Astrocyte (in vitro differentiated cells and primary cell): ENCODE measurements around the gene NOL4L. TPM values are rescaled to one million over a fixed set of nuclear protein-coding genes. Genes with fewer than 3 reads are reported as not detected.

Experiments used
- DNase-seq: peaks from one replicate; pipeline ENCODE4 v3.0.0-alpha.2; 2010; ENCODE audit warnings: low read depth
- FAIRE-seq: peaks from 2 replicates; lab custom pipeline; 2011; peaks lifted over from hg19 to GRCh38; lab: Jason Lieb, UNC
- H2AFZ ChIP-seq: 2 replicates; pipeline ENCODE4 v1.6.0; 2012; ENCODE audit warnings: low read depth, low read length, inconsistent platforms
- H3K27ac ChIP-seq: 2 replicates; pipeline ENCODE4 v1.5.1; 2011; ENCODE audit warnings: low read depth, low read length, inconsistent platforms
- H3K27me3 ChIP-seq: 2 replicates; pipeline ENCODE4 v1.6.0; 2011; ENCODE audit warnings: low read length, inconsistent platforms; ENCODE audit not compliant: insufficient read depth
- H3K36me3 ChIP-seq: 2 replicates; pipeline ENCODE4 v1.5.1; 2011; ENCODE audit warnings: low read length, inconsistent platforms; ENCODE audit not compliant: insufficient read depth
- H3K4me1 ChIP-seq: 2 replicates; pipeline ENCODE4 v1.5.1; 2011; ENCODE audit warnings: low read length, inconsistent platforms; ENCODE audit not compliant: insufficient read depth
- H3K4me2 ChIP-seq: 2 replicates; pipeline ENCODE4 v1.6.0; 2012; ENCODE audit warnings: low read length, inconsistent platforms
- H3K4me3 ChIP-seq: 2 replicates; pipeline ENCODE4 v1.5.1; 2011; ENCODE audit warnings: low read depth, mild to moderate bottlenecking, low read length, inconsistent platforms; ENCODE audit not compliant: insufficient read depth
- H3K79me2 ChIP-seq: 2 replicates; pipeline ENCODE4 v1.6.0; 2012; ENCODE audit warnings: mild to moderate bottlenecking, low read length, inconsistent platforms; ENCODE audit not compliant: insufficient read depth
- H3K9ac ChIP-seq: 2 replicates; pipeline ENCODE4 v1.6.0; 2012; ENCODE audit warnings: mild to moderate bottlenecking, low read length, inconsistent platforms
- H3K9me3 ChIP-seq: 2 replicates; pipeline ENCODE4 v1.5.1; 2012; ENCODE audit warnings: low read depth, mild to moderate bottlenecking, low read length, inconsistent platforms; ENCODE audit not compliant: insufficient read depth
- H4K20me1 ChIP-seq: 2 replicates; pipeline ENCODE4 v1.6.0; 2012; ENCODE audit warnings: low read length, inconsistent platforms; ENCODE audit not compliant: insufficient read depth
- H3K27ac Mint-ChIP-seq: one replicate; pipeline ENCODE4 v1.8.0; 2021; ENCODE audit warnings: mild to moderate bottlenecking, mixed read lengths; ENCODE audit not compliant: unreplicated experiment
- H3K27me3 Mint-ChIP-seq: one replicate; pipeline ENCODE4 v1.8.0; 2021; ENCODE audit warnings: low read depth, mixed read lengths; ENCODE audit not compliant: unreplicated experiment
- H3K36me3 Mint-ChIP-seq: one replicate; pipeline ENCODE4 v1.8.0; 2021; ENCODE audit warnings: low read depth, mixed read lengths; ENCODE audit not compliant: unreplicated experiment
- H3K4me1 Mint-ChIP-seq: one replicate; pipeline ENCODE4 v1.8.0; 2021; ENCODE audit warnings: low read depth, mixed read lengths; ENCODE audit not compliant: unreplicated experiment
- H3K4me3 Mint-ChIP-seq: one replicate; pipeline ENCODE4 v1.8.0; 2021; ENCODE audit warnings: mild to moderate bottlenecking, moderate library complexity, mixed read lengths; ENCODE audit not compliant: unreplicated experiment
- H3K9me3 Mint-ChIP-seq: one replicate; pipeline ENCODE4 v1.8.0; 2021; ENCODE audit warnings: mild to moderate bottlenecking, mixed read lengths; ENCODE audit not compliant: unreplicated experiment
- EZH2 ChIP-seq: IDR thresholded peaks from 2 replicates; pipeline ENCODE4 v1.6.1; 2012; ENCODE audit warnings: mild to moderate bottlenecking, low read length, inconsistent platforms; ENCODE audit not compliant: insufficient read depth
- total RNA-seq: library from RNA; stranded (reverse); gene quantifications from 2 replicates; pipeline ENCODE4 v1.2.1, GENCODE V29; 2021
- TF ChIP-seq, protein P1 (sequence below): IDR thresholded peaks from 2 replicates; pipeline ENCODE4 v1.5.1; 2011; ENCODE audit warnings: low read depth, mild to moderate bottlenecking, inconsistent platforms, low read length, moderate library complexity; ENCODE audit not compliant: insufficient read depth

NOL4L gene
- total RNA-seq, 1 donor from 2014 or later, result 35.5 TPM

DNA sequence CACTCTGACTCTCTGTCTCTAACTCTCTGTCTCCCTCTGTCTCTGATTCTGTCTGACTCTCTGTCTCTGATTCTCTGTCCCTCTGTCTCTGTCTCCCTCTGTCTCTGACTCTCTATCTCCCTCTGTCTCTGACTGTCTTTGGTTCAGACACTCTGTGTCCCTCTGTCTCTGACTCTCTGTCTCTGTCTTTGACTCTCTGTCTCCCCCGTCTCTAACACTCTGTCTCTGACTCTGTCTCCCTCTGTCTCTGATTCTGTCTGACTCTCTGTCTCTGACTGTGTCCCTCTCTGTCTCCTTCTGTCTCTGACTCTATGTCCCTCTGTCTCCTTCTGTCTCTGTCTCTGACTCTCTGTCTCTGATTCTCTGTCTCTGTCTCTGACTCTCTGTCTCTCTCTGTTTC lies 21.7 kb upstream of the NOL4L start:
- Histone ChIP-seq H2AFZ (no peak overlapping the region), H3K4me3 (no peak overlapping the region), H3K79me2 (no peaks in the 10 kb centered on the region), H4K20me1 (no peaks in the 10 kb centered on the region), H3K27ac (no peak overlapping the region), H3K4me2 (no peak overlapping the region), H3K9ac (no peak overlapping the region), H3K4me1 (no peaks in the 10 kb centered on the region), H3K27me3 (peaks cover 22% of the 10 kb centered on the region), H3K36me3 (no peaks in the 10 kb centered on the region), H3K9me3 (no peaks in the 10 kb centered on the region)
- DNase-seq, result no peak
- Mint-ChIP-seq H3K4me1 (peaks cover 7% of the 10 kb centered on the region), H3K27ac (no peak overlapping the region), H3K36me3 (no peaks in the 10 kb centered on the region), H3K27me3 (peaks cover 49% of the 10 kb centered on the region), H3K4me3 (no peak overlapping the region), H3K9me3 (no peaks in the 10 kb centered on the region)
- no peak for FAIRE-seq
- TF ChIP-seq EZH2, result no peak
- TF ChIP-seq, protein P1, sequence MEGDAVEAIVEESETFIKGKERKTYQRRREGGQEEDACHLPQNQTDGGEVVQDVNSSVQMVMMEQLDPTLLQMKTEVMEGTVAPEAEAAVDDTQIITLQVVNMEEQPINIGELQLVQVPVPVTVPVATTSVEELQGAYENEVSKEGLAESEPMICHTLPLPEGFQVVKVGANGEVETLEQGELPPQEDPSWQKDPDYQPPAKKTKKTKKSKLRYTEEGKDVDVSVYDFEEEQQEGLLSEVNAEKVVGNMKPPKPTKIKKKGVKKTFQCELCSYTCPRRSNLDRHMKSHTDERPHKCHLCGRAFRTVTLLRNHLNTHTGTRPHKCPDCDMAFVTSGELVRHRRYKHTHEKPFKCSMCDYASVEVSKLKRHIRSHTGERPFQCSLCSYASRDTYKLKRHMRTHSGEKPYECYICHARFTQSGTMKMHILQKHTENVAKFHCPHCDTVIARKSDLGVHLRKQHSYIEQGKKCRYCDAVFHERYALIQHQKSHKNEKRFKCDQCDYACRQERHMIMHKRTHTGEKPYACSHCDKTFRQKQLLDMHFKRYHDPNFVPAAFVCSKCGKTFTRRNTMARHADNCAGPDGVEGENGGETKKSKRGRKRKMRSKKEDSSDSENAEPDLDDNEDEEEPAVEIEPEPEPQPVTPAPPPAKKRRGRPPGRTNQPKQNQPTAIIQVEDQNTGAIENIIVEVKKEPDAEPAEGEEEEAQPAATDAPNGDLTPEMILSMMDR, result no peak

GRCh38 chr20:32606107-32606506 lies 21.0 kb upstream of the NOL4L start:
- FAIRE-seq (no peak), DNase-seq (no peak)
- Histone ChIP-seq H3K9ac (no peak overlapping the region), H2AFZ (no peak overlapping the region), H3K36me3 (no peaks in the 10 kb centered on the region), H3K9me3 (no peaks in the 10 kb centered on the region), H3K27me3 (peaks cover 22% of the 10 kb centered on the region), H3K4me3 (no peak overlapping the region), H3K4me1 (no peaks in the 10 kb centered on the region), H3K27ac (no peak overlapping the region), H3K4me2 (no peak overlapping the region), H4K20me1 (no peaks in the 10 kb centered on the region), H3K79me2 (no peaks in the 10 kb centered on the region)
- TF ChIP-seq, protein P1, result no peak
- no peak for TF ChIP-seq EZH2
- Mint-ChIP-seq H3K9me3 (no peaks in the 10 kb centered on the region), H3K27me3 (peaks cover 48% of the 10 kb centered on the region), H3K36me3 (no peaks in the 10 kb centered on the region), H3K4me3 (no peak overlapping the region), H3K4me1 (peaks cover 7% of the 10 kb centered on the region), H3K27ac (no peak overlapping the region)

- Histone ChIP-seq H3K4me2 (no peak overlapping the region), H4K20me1 (no peaks in the 10 kb centered on the region), H3K27ac (no peak overlapping the region), H3K4me1 (no peaks in the 10 kb centered on the region), H3K4me3 (no peak overlapping the region), H2AFZ (no peak overlapping the region), H3K79me2 (no peaks in the 10 kb centered on the region), H3K36me3 (no peaks in the 10 kb centered on the region), H3K9ac (no peak overlapping the region), H3K27me3 (peaks cover 22% of the 10 kb centered on the region), H3K9me3 (no peaks in the 10 kb centered on the region)
- TF ChIP-seq EZH2, result no peak
- TF ChIP-seq, protein P1, result no peak
- Mint-ChIP-seq H3K4me1 (peaks cover 7% of the 10 kb centered on the region), H3K36me3 (no peaks in the 10 kb centered on the region), H3K9me3 (no peaks in the 10 kb centered on the region), H3K27me3 (peaks cover 47% of the 10 kb centered on the region), H3K27ac (no peak overlapping the region), H3K4me3 (no peak overlapping the region)
- FAIRE-seq (no peak), DNase-seq (no peak)
Observed at GRCh38 chr20:32605167-32605656, 20.1 kb upstream of the NOL4L start.
